RWPE2 (cell line): ENCODE measurements around the gene DIO2.

ENCODE experiments used
- ATAC-seq: fragments of 200-7000 bp; cut with Tn5 transposase; 3 replicates; pipeline ENCODE4 v1.9.1; 2021; ENCODE audit warnings: low read depth
- DNase-seq: peaks from one replicate; pipeline ENCODE4 v3.0.0-alpha.2; 2020; ENCODE audit warnings: low spot score
- H3K27ac ChIP-seq: fragments of 450-650 bp; 2 replicates; pipeline ENCODE4 v1.5.1; 2017; ENCODE audit warnings: mild to moderate bottlenecking; ENCODE audit not compliant: poor library complexity, severe bottlenecking
- H3K27me3 ChIP-seq: fragments of 250-450 bp; sonication (Bioruptor Pico); 2 replicates; pipeline ENCODE4 v1.5.1; 2021; ENCODE audit warnings: mild to moderate bottlenecking, moderate library complexity; ENCODE audit not compliant: insufficient read depth, poor library complexity, severe bottlenecking
- H3K36me3 ChIP-seq: fragments of 250-450 bp; sonication (Bioruptor Pico); 2 replicates; pipeline ENCODE4 v1.5.1; 2020; ENCODE audit warnings: low read depth, mild to moderate bottlenecking, moderate library complexity
- H3K4me1 ChIP-seq: fragments of 250-450 bp; sonication (Bioruptor Pico); 2 replicates; pipeline ENCODE4 v1.5.1; 2021; ENCODE audit warnings: mild to moderate bottlenecking, moderate library complexity; ENCODE audit not compliant: insufficient read depth, poor library complexity, severe bottlenecking
- H3K4me3 ChIP-seq: fragments of 250-450 bp; sonication (Bioruptor Pico); 2 replicates; pipeline ENCODE4 v1.5.1; 2021; ENCODE audit warnings: mild to moderate bottlenecking, moderate library complexity; ENCODE audit not compliant: severe bottlenecking
- H3K9me3 ChIP-seq: fragments of 250-450 bp; sonication (Bioruptor Pico); 2 replicates; pipeline ENCODE4 v1.5.1; 2021; ENCODE audit warnings: mild to moderate bottlenecking, moderate library complexity; ENCODE audit not compliant: severe bottlenecking
- CTCF ChIP-seq: fragments of 450-650 bp; IDR thresholded peaks from one replicate; pipeline ENCODE4 v1.5.1; 2017; ENCODE audit warnings: mild to moderate bottlenecking, moderate library complexity; ENCODE audit not compliant: poor library complexity, severe bottlenecking

The DIO2 gene

GRCh38 chr14:80233470-80234089 lies 22.3 kb upstream of the DIO2 start:
- ATAC-seq (no peak), DNase-seq (no peak)
- Histone ChIP-seq H3K9me3 (peaks cover 6% of the 10 kb centered on the region), H3K27me3 (peaks cover 2% of the 10 kb centered on the region), H3K27ac (no peak overlapping the region), H3K4me1 (no peaks in the 10 kb centered on the region), H3K36me3 (no peaks in the 10 kb centered on the region), H3K4me3 (no peak overlapping the region)
- TF ChIP-seq CTCF = no peak

- no peaks in the 10 kb centered on the region for H3K9me3 ChIP-seq
- TF ChIP-seq CTCF = no peak
- H3K4me1 ChIP-seq = no peaks in the 10 kb centered on the region
- H3K4me3 ChIP-seq = no peak overlapping the region
- no peaks in the 10 kb centered on the region for H3K36me3 ChIP-seq
- no peak overlapping the region for H3K27ac ChIP-seq
- peaks cover 2% of the 10 kb centered on the region for H3K27me3 ChIP-seq
- no peak for DNase-seq
- ATAC-seq = no peak
These were observed 20.4 kb upstream of the DIO2 start for GRCh38 chr14:80231702-80232101.

GRCh38 chr14:80223696-80224465 lies 12.6 kb upstream of the DIO2 start:
- Histone ChIP-seq H3K4me3 (no peak overlapping the region), H3K36me3 (no peaks in the 10 kb centered on the region), H3K27ac (no peak overlapping the region), H3K9me3 (no peaks in the 10 kb centered on the region), H3K27me3 (no peaks in the 10 kb centered on the region), H3K4me1 (no peaks in the 10 kb centered on the region)
- ATAC-seq (no peak), DNase-seq (no peak)
- TF ChIP-seq CTCF = no peak

DNA sequence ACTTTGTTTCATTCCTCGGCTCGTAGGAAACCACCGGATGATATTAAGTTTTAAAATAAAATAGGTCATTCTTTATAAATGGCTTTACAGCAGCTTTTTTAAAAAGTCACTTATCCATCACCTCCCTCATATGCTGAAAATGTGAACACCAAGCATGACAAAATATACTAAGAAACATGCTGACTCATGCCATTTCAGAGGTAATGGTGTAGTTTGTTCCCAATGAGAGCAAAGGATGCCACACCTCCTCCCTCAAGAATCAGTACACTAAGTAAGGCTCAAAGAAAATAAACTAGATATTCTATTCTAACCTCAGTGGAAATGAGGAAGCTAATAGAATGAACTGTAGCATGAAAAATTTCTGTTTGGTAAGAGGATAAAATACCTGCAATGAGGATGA lies 5.5 kb upstream of the DIO2 start:
- no peak for TF ChIP-seq CTCF
- Histone ChIP-seq H3K4me1 (no peaks in the 10 kb centered on the region), H3K4me3 (no peak overlapping the region), H3K27ac (no peak overlapping the region), H3K36me3 (no peaks in the 10 kb centered on the region), H3K9me3 (no peaks in the 10 kb centered on the region), H3K27me3 (no peaks in the 10 kb centered on the region)
- ATAC-seq = no peak
- DNase-seq = no peak
